Stimulated activated CD8-positive, alpha-beta memory T cell treated with anti-CD3 and anti-CD28 coated beads, Interleukin-7, amount 100 ng/mL, for 1 hour (primary cell): ENCODE measurements around the gene DCDC2B.
"Not testable (repeated sequence)": the region's sequence is repeated elsewhere in the genome, so short reads cannot be mapped to it uniquely, and the experiment has no call there.

Source experiments
- DNase-seq, 2 donors: peaks; one replicate each; pipeline ENCODE4 v3.0.0-alpha.2; 2020; ENCODE audit warnings: low read depth in 2 of 2

Gene DCDC2B

DNA sequence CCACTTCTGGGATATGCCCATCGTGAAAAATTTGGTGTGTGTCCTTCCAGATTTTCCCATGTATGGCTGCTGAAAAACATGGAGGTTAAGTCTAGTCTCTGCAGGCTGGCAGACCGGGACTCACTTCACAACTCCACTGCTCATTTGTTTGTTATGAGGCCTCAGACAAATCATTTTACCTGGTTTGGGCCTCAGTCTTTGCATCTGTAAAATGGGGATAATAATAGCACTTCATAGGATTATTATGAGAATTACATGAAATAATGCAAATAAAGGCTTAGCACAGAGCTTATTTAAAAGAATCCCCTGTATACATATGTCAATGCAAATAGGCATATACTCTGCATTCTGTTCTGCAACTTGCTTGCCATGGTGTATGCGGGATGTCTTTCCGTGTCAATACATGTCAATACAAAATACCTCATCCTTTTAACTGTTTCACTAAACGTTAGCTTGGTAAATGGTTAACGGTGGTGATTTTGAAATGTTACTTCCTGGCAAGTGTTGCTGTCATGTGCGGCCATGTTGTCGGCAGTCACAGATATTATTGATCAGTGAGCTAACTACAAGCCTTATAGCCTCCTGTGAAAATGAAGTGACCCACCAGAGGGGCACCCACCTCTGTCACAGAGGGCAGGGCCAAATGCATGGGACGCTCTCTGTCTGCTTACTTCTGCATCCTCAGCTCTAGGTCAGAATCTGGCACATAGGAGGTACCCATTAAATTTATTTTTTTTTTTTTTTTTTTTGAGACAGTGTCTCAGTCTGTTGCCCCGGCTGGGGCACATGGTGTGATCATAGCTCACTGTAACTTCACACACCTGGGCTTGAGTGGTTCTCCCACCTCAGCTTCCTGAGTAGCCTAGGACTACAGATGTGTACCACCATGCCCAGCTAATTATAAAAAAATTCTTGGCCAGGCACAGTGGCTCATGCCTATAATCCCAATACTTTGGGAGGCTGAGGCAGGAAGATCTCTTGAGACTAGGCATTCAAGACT is 46.5 kb downstream of the DCDC2B start:
- no peak for DNase-seq

DNA sequence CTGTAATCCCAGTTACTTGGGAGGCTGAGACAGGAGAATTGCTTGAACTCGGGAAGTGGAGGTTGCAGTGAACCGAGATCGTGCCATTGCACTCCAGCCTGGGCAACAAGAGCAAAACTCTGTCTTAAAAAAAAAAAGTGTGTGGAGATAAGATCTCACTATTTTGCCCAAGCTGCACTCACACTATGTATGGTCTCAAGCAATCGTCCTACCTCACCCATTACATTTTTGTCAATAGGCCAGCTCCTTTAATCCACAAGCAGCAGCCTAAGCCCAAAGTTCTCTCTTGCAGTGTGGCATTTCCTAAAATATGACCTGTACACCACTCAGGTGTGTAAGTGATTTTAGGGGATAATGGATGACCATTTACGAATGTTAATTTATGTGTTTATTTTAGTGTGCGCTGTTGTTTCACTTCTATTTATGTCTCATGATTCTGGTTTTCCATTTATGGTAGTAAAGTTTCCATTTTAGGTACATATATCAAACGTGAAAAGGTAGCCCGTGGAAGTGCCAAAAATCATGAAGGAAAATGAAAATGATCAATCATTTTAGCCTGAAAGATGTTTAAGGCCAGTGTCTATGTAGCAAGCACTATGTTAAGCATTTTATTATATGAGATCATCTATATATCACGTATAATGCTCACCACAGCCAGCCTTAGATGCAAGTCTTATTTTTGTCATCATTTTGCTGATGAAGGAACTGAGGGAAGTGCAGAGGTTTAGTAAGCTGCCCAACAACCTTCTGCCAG is 47.8 kb downstream of the DCDC2B start:
- no peak for DNase-seq

DNA sequence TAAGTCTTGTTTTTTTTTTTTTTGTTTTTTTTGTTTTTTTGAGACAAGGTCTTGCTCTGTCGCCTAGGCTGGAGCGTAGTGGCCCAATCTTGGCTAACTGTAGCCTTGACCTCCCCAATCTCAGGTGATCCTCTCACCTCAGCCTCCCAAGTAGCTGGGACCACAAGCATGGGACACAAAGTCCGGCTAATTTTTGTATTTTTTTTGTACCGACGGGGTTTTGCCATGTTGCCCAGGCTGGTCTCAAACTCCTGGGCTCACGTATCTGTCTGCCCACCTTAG is 48.3 kb downstream of the DCDC2B start:
- no peak for DNase-seq

- DNase-seq: not testable (repeated sequence)
Measured at GRCh38 chr1:32263236-32263593, 54.3 kb downstream of the DCDC2B start.

GRCh38 chr1:32263744-32264143 is 54.9 kb downstream of the DCDC2B start:
- no peak for DNase-seq
